ENCODE measurements around the gene DMWD.

DMWD gene, protein sequence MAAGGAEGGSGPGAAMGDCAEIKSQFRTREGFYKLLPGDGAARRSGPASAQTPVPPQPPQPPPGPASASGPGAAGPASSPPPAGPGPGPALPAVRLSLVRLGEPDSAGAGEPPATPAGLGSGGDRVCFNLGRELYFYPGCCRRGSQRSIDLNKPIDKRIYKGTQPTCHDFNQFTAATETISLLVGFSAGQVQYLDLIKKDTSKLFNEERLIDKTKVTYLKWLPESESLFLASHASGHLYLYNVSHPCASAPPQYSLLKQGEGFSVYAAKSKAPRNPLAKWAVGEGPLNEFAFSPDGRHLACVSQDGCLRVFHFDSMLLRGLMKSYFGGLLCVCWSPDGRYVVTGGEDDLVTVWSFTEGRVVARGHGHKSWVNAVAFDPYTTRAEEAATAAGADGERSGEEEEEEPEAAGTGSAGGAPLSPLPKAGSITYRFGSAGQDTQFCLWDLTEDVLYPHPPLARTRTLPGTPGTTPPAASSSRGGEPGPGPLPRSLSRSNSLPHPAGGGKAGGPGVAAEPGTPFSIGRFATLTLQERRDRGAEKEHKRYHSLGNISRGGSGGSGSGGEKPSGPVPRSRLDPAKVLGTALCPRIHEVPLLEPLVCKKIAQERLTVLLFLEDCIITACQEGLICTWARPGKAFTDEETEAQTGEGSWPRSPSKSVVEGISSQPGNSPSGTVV

DNA sequence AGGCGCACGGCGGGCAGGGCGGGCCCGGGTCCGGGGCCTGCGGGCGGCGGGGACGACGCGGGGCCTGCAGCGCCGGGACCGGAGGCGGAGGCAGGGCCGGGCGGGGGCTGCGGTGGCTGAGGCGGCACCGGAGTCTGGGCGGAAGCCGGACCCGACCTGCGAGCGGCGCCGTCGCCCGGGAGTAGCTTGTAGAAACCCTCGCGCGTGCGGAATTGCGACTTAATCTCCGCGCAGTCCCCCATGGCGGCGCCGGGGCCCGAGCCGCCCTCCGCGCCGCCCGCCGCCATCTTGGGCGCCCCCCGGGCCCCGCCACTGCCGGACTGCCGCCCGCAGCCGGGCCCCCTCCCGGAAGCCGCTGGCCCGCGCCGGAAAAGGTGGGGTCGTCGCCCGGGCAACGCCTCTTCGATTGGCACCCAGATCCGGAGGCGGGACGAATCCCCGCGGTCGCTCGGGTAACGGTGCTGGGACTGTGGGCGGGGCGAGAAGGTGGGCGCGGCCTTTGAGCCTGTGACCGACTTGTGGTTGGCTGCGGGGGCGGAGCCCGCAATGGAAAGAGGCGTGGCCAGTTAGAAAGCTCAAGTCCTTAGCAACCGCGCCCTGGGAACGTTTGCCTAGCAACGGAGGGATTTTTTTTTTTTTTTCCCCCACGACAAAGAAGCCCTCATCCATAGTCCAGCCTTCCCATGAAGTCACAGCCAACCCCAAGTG lies at the start of gene DMWD:
DMWD (minus strand) TSS at position 376 of the 708 bp plus-strand sequence; CDS start at position 287, 89 bp downstream.
- peak; percentile 100 for DNase-seq

DNA sequence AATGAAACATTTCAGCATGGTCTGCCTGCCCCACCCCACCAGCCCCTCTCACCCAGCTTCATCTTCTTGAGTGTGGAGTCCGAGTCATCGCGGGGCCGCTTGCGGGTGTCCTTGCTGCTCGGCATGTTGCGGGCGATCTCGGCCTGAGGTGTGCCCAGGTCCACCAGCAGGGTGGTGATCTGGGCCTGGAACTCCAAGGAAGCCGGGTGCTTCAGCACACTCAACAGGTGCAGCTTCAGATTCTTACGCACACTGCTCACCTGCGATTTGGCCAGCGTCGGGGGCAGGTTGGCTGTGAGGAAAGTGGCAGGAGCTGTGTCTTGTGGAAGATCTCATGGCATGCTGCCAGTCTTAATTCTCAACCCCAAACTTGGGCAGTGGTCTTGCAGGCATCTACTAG lies 49.6 kb upstream of the DMWD start:
- no peak for DNase-seq

DNA sequence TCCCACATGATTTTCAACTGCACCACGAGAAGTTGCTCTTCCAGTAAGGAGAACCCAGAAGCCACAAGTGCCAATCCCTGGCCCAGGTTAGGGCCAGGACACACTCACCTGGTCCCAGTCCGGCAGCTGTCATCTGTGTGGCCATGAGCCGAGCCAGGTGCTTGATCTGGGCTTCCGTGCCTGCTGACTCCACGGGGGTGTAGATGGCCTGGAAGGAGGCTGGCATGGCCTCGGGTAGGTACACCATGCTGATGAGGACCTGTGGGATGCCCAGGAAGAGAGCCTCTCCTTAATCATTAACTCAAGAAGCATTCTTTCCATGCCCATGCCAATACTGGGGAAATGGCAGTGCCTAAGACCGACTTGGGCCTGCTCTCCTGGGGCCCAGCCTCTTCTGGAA lies 42.3 kb upstream of the DMWD start:
- DNase-seq = no peak

DNA sequence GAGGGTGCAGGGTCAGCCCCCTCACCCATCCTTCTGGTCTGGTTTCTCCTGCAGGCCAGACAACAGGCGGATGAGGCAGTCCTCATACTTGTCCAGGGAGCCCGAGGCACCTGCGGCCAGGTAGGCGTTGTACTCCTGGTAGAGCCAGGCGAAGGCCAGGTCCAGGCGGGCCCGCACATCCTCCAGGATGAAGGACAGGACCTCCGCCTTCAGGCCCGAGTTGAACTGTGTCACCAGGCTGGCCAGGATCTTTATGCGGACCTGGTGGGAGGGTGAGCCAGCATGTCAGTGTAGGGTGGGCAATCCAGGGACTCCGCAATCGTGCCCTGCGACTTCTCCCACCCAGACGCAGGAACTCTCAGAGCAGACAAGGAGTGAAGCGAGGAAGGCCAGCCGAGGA lies 36.3 kb upstream of the DMWD start:
- DNase-seq = no peak

DNA sequence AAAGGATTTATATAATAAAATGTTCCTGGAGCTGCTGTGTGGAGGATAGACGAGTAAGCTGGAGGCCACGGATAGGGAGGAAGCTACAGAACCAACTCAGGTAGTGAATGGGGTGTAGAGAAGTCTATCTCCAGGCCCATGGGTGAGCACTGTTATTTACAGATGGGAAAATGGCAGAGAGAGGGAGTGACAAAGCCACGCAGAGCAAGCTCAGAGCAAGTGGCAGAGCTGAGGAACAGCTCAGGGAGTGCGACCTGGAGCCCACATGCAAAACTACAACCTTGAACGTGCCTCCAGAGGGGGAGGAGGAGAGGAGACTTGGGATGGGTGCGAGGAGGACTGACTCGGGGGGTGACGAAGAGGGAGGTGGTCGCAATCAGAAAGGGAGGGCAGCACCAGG lies 35.9 kb upstream of the DMWD start:
- DNase-seq = no peak

DNA sequence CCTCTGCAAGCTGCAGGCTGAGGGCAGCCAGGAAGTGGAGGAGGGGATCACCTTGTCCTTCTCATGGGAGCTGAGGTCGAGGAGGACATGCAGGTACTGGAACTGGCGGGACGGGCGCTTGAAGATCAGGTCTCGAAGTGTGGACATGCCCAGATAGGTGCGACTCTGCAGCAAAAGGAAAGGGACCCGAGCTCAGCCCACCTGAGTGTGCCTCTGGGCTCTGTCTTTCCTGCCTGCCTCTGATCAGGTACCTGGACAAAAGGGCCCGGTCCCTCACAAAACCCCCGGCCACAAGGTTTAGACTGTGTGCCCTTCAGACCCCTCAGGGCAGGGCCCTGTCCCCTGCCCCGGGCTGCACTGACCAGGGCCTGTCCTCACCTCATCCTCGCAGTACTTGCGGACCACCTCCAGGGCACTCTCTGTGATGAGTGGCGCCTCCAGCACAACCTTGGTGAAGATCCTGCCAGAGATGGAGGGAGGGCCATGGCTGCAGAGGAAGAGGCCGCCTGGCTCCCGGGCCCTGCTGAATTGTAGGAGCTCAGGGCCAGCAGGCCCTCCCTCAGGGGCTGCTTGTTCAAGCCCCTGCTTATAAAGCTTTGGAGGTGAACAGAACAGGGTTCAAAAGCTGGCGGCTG lies 34.9 kb upstream of the DMWD start:
- no peak for DNase-seq

DNA sequence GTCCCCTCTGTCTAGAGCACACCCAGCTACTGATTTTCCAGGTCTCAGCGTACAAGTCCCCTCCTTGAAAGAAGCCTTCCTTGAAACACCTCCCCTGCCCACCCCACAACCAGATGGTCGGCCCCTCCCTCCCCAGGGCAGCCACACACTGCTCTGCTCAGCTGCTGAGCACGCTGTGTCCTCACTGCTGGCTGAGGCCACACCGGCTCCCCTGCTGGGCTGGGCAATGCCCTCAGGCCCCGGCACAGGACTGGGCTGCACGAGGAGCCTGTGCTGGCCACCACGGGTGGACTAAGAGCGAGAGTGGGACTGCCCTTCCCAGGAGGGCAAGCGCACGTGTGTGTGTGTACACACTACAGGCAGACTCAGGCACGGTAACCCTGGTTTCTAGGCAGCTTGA lies 34.3 kb upstream of the DMWD start:
- DNase-seq = no peak

DNA sequence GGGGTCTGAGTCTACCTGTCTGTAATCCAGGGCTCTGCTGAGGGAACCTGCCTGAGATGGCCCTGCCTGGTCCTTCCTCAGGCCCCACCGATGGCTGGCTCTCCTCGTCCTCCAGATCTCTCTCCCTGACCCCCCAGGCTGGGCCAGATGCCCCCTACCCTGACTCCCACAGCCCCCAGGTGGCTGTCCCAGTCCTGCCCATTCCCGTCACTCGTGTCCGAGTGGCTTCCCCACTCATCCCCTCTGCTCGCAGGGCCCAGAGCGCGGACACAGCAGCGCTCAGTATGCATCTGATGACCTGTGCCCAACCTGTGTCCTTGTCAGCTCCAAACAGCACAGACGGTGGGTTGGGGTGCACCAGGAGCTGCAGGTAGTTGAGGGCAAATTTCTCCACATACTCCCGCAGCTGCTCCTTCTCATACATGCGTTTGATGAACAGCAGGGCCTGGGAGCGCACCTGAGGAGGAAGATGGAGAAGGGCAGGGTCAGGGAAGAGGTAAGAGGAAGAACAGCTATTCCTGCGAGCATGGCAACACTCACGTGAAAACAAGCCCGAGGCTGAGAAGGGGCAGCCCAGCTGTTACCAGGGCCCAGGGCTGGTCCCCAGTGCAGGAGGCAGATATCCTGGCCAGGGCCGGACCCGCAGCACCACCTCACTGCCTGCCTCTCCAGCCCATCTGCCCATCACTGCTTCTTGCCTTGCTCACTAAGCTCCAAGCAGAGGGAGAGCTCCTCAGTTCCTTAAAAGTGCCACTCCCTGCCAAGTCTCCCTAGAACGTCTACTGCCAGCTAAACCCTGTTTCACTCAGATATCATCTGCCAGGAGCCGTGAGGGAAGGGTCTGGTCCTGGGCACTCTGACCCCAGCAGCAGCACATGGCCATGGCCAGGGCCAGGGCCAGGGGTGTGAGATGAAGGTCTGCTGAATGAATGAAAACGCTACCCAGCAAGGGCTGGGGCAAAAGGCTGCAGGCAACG lies 33.6 kb upstream of the DMWD start:
- no peak for DNase-seq

DNA sequence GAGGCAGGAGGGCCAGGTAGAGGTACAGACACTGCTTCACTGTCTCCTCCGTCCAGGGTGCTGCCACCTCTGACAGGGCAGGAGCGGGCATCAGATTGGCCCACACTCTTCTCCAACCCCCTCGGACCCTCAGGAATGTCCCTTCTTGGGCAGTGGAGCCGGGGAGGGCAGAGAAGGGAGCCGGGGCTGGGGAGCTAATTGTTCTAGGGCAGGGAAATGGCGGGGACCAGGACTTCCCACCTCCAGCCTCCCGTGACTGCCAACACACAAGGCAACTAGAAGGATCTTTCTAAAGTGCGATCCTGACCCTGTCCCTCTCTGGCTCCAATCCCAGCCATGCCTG lies 32.6 kb upstream of the DMWD start:
- DNase-seq = no peak

DNA sequence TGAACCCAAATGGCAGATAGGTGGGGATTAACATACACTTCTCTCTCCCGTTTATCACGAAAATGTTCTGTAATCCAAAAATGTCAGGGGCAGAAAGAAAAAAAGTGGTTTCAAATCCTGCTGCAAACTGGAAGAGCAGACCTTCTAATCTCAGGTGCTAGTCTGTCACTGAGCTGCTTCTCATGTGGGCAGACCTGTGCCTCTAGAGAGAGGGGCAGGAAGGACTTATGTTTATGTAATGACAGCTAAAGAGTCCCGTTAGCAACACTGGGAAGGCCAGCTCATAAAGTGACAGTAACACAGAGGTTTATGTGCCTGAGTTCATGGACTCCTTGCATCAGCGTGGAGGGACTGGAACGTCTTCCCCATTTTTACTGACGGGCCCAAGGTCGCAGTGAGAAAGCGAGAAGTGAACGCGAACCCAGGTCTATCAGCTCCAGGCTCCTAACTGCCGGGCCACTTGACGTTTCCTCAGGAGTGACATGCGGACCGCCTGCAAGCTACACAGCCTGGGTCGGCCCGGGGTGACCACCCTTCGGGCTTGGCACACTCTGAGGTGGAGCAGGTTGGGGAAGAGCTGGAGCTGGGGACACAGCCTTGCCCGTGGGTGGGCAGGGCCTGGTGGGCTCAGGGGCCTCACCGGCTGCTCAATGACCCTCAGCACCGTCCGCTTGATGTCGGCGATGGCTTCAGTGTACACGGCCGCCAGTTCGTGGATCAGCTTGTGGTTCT lies 32.1 kb upstream of the DMWD start:
- DNase-seq = no peak

DNA sequence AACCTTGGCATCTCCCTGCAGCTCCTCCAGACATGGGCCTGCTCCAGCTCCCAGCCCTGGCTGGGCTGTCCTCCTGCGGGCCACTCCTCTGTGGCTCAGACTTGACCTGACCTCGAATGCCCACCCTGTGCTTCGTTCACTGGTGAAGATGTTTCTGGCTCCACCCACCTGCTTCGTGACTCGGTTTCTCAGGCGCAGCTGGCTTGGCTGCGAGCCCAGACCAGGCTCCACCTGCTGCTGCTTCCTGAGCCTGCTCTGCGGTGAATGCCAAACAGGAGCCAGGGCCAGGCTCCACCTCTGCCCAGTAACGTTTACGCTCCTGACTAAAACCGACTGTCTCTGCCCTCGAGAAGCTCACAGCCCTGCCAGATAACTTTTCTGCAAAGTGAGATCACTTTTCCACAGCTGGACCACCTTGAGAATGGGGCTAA lies 31.4 kb upstream of the DMWD start:
- no peak for DNase-seq

DNA sequence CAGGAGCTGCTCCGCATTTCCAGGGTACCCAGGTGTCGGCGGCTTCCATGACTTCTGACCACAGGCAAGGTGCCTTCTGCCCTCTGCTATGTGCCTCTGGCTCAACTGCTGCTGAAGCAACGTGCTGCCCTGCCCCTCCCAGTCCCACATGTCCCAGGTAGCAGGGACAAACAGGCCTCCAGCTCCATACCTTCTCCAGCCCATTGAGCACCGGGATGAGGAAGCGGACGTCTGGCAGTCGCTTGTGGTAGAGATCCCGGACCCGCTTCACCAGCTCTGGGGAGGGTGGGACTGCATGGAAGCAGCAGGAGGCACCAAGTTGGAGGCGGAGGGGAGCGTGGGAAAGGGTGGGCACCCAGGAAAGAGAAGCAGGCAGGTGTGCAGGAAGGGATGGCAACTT lies 30.5 kb upstream of the DMWD start:
- no peak for DNase-seq

DNA sequence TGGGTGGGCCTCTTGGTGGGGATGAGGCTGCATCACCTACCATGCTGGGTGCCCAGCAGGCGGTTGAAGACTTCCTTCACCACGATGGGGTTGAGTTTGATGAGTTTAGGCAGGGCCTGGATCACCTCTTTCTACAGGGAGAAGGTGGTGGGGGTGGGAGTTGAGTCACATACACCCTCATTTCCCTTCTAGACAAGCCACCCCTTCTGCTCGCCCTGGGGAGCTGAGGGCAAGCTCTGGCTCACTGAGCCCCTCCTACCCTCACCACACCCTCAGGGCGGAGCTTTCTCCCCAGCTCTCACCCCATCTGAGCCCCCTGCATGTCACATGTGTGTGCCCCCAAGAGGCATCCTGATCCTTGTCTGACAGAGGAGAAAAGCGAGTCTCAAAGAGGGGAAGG lies 30.1 kb upstream of the DMWD start:
- DNase-seq = no peak

DNA sequence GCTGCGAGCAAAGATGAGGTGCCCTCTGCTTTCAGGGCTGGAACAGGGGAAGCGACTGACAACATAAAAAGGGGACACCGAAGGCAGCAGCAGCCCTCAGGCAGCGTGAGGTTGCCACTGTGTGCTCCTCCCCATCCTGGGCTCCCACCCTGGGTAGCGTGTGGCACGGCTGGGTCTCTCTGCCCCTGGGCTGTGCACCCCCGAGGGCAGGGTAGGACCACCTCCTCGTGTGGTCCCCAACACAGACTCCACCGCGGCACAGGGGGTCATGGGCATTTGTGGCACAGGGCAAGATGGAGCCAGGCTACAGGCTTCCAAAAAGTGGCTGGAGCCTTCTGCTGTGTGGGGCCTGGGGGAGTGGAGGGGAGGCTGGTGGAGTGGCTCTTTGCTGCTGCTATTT lies 28.9 kb upstream of the DMWD start:
- no peak for DNase-seq

DNA sequence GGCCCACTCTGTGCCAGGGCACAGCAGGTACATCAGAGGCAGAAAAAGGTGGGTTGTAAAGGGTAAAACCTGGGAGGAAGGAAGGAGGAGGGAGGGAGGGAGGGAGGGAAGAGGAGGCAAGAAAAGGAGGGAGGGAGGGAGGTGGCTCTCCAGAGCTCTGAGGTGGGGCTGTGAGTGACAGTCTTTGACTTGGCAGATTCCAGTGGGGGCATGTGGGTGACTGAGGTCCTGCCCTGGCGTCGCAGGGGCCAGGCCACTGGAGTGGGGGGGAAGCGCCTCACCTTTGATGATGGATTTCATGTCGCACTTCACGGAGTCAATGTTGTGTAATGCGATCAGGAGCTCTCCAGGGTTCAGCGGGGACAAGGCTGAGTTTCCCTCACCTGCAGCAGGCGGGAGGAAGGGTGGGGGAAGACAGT lies 28.5 kb upstream of the DMWD start:
- DNase-seq = no peak

DNA sequence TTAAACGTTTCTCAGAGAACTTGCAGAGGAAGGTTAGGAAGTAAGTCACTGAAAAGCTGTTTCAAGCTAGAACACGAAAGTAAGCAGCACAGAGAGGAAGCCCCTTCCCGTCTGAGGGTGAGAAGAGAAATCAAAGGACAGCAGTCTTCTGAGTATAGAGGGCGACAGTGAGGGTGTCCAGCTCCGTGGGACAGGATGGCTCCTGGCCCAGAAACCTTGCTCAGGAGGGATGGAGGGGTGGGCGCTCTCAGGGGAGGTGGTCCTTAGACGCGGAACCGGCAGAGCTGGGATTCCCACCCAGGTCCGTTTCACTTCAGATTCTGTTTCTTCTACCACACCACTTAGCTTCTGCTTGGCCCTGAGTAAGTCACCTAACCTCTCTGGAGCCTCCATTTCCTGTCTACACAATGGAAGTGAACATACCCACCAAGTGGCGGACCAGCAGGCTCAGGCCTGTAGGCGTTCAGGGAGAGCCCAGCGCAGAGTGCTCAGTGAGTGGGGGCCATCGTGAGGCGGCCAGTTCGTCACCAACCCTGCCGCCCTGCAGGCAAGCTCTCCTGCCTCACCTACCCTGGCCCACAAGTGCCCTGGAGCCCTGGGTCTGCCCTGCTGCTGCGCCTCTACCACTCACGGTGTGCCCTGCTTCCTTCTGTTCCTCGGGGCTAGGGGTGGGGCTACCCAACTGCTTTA lies 27.9 kb upstream of the DMWD start:
- DNase-seq = no peak

DNA sequence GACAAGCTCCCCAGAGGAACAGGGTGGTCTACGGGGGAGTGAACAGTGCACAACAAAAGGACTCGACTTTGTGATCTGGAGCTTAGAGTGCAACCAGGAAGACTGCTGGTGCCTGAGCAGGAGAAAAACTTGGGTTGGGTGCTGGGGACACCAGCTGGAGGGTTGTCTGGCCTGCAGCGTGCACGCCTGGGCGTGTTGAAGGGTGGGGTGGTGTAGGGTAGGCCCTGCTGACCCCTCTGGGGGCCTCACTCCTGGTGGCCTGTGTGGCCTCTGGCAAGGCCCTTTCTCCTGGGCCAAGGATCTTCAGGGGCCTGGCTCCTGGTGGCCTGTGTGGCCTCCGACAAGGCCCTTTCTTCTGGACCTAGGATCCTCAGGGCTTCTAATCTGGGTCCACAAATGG lies 27.1 kb upstream of the DMWD start:
- DNase-seq = no peak

DNA sequence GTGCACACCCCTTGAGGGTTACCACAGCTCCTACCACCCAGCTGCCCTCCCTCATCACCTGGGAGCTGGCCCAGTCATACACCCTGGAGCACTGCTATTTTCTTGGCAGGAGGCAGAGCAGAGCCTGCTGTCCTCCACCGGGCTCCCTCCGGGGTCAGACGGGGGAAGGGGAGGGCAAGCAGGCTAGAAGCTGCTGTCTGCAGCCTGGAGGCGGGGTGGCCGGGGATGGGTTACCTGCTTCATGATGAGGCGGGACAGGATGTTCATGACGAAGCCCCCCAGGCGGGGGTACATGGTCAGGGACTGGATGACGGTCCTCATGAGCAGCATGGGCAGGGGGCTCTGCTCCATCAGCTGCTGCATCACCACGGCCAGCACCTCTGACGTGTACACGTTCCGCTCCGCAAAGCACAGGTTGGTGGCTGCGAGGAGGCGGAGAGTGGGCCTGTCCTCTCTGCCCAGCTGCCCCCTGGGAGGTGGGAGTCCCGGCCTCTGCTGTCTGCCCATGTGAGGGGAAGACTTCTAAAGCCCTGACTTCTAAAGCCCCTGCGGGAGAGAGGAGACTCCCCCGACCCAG lies 25.2 kb upstream of the DMWD start:
- no peak for DNase-seq

DNA sequence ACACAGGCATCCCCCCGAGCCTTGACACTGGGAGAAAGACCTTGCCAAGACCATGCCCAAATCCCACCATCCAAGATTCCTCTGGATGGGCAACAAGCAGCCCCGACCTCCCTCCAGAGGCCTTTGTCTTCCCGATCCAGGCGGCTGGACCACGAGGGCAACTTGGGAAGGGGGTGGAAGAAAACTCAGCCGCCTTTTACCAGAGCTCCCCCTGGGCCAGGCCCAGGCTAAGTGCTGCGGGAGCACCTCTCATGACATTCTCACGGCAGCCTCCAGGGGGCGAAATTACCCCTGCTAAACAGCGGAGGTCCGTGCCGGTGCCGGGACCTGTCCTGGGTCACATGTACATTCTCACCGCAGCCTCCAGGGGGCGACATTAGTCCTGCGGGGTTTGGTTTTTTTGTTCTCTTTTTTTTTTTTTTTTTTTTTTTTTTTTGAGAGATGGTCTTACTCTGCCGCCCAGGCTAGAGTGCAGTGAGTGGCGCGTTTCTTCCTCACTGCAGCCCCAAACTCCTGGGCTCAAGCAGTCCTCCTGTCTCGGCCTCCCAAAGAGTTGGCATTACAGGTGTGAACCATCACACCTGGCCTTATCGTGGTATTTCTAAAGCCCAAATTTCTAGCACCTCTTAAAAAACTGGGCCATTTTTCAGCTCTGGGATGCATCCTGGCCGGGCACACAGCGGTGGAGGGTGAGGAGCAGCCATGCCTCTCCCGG lies 24.5 kb upstream of the DMWD start:
- DNase-seq = peak; percentile 98

Data from stimulated activated CD4-positive, alpha-beta T cell treated with anti-CD3 and anti-CD28 coated beads, Interleukin-15, amount 100 ng/mL, for 24 hours (primary cell).